Right lobe of liver (tissue), 6 donors: Measurements from ENCODE around the gene GLS2. TPM values are rescaled to one million over a fixed set of nuclear protein-coding genes. Genes with fewer than 3 reads are reported as not detected.

ENCODE experiments used
- ATAC-seq, 4 donors: fragments of 200-7000 bp; cut with Tn5 transposase; one replicate each; pipeline ENCODE4 v1.9.1; 2020; ENCODE audit warnings: mild to moderate bottlenecking in 4 of 4, moderate library complexity in 4 of 4
- DNase-seq, 3 donors: peaks; one replicate each; pipeline ENCODE4 v3.0.0-alpha.2; 2020
- H3K27ac ChIP-seq, 3 donors: fragments of 200-600 bp; one replicate each; pipeline ENCODE4 v1.8.0; 2022
- H3K27me3 ChIP-seq, 2 donors: fragments of 200-600 bp; one replicate each; pipeline ENCODE4 v1.8.0; 2022
- H3K36me3 ChIP-seq, 4 donors: fragments of 200-600 bp; sonication (generic) in 1 of 4; one replicate each; pipeline versions ENCODE4 v1.5.1 to v1.8.0; 2017 to 2022; ENCODE audit warnings: control low read depth in 1 of 4
- H3K4me1 ChIP-seq, 4 donors: fragments of 200-600 bp; sonication (generic) in 1 of 4; one replicate each; pipeline versions ENCODE4 v1.5.1 to v1.8.0; 2017 to 2022; ENCODE audit warnings: control low read depth in 1 of 4
- H3K4me3 ChIP-seq, 3 donors: fragments of 200-600 bp; one replicate each; pipeline ENCODE4 v1.8.0; 2022
- H3K9me3 ChIP-seq, 4 donors: fragments of 200-600 bp; sonication (generic) in 1 of 4; one replicate each; pipeline versions ENCODE4 v1.5.1 to v1.8.0; 2017 to 2022; ENCODE audit warnings: control low read depth in 1 of 4
- POLR2A ChIP-seq: fragments of 450-650 bp; IDR thresholded peaks from one replicate; pipeline ENCODE4 v1.6.1; 2017; ENCODE audit warnings: antibody characterized with exemption, mild to moderate bottlenecking
- WGBS: methylation state at CpG from one replicate; pipeline ENCODE4 v1.1.6; 2018; ENCODE audit warnings: low coverage, low lambda C conversion rate; ENCODE audit not compliant: insufficient coverage; ENCODE audit errors: missing lambda C conversion rate; 5-methylcytosine and 5-hydroxymethylcytosine counted together
- intact Hi-C, 2 donors: fragments of 100-400 bp; cut with DNase I; formaldehyde crosslinking; loops; one replicate each; pipeline versions ENCODE4 v1.11.2 to v1.14.1; 2022
- long read RNA-seq: library from polyadenylated mRNA; unstranded; transcript quantifications from one replicate; pipeline ENCODE4 v2.0.0, GENCODE V29; 2019
- total RNA-seq, 6 experiments: library from RNA; depleted of rRNA in 2 of 6; stranded (reverse); fragments of >200 nt in 2 of 6; fragmentation: NEBNext Ultra II Directional in 3 of 6; extraction: Animal tissue kit (Norgen Biotek cat#: 25700) in 3 of 6; gene quantifications; one replicate each; pipeline versions ENCODE4 v1.1.0 to v1.2.4, GENCODE V29; 2016 to 2023
- TF ChIP-seq, protein P1 (sequence below), 4 donors: fragments of 200-600 bp in 3 of 4; fragments of 450-650 bp in 1 of 4; IDR thresholded peaks; one replicate each; pipeline versions ENCODE4 v1.5.1 to v1.8.0; 2016 to 2022; ENCODE audit warnings: antibody characterized with exemption in 4 of 4, mild to moderate bottlenecking in 2 of 4
- donor health status: DM: no; HTN: yes; CAD: no.
- donor health status: DM: no; HTN: no; CAD: no.
- donor health status: DM: no; HTN: no; CAD: no.
- donor health status: DM: no; HTN: yes; CAD: no.
- donor health status: DM: no; HTN: yes; CAD: no.

The GLS2 gene
- 100 to 1,000 TPM in 2 of 6 experiments, 10 to 100 TPM in 4; 37.2 to 267 (median 72.7) TPM for total RNA-seq
- long read RNA-seq, transcript GLS2-201 (18 exons, 2,623 nt), result major isoform, 18 of 54 reads
- long read RNA-seq, partial matches to known transcripts, result 10 of 54 reads
- long read RNA-seq, other reads (novel, unspliced or antisense), result 25 of 54 reads

DNA sequence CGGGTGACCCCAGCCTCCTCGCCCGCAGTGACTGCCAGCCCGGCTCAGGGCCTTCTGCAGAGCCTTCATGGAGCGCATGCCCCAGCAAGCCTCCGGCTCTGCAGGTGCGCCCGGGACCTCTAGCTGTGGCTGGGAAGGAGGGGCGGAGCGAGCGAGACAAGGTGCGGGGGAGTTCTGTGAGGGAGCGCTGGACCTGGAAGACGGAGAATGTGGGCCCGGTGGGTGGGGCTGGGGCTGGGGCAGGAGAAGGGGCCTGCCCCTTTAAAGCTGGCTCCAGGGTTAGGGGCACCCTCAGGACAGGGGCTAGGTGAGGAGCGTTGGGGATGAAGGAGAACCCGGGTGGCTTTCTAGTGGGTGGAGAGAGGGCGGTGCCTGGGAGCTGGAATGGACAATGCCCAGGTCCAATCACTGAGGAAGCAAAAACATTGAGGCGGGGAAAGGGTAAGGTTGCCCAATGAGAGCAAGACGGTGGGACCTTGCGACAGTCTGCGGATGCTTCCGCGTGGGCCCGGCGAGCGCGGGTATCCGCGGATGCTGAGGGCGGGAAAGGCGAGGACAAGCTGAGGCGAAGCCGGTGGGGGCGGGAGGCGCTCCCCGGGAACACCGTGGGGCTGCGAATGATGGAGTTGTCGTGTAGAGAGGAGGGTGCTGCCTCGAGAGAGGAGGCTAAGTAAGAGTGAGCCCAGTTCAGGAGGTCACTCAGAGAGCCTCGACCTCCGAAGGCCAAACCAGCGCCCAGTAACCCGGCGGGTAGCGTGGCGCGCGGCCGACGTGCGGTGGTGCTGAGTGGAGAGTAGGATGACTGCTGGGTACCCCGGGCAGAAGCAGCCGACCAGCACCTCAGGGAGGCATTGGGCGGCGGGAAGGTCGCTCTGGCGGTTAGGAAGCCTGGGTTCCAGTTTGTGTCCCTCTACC lies at the start of gene GLS2:
Gene GLS2 (minus strand): TSS at position 121 of the 915 bp plus-strand sequence. CDS start 43 bp downstream, at position 78.
- H3K4me3 ChIP-seq, result peak within 1 kb of the TSS; percentile 63 to 85 (median 76)
- peaks cover 0 to 14% (median 2%) of the 10 kb centered on the region in 4 donors for H3K4me1 ChIP-seq
- intact Hi-C loops, result no loop called here
- TF ChIP-seq POLR2A, result peak; percentile 66
- TF ChIP-seq, protein P1, sequence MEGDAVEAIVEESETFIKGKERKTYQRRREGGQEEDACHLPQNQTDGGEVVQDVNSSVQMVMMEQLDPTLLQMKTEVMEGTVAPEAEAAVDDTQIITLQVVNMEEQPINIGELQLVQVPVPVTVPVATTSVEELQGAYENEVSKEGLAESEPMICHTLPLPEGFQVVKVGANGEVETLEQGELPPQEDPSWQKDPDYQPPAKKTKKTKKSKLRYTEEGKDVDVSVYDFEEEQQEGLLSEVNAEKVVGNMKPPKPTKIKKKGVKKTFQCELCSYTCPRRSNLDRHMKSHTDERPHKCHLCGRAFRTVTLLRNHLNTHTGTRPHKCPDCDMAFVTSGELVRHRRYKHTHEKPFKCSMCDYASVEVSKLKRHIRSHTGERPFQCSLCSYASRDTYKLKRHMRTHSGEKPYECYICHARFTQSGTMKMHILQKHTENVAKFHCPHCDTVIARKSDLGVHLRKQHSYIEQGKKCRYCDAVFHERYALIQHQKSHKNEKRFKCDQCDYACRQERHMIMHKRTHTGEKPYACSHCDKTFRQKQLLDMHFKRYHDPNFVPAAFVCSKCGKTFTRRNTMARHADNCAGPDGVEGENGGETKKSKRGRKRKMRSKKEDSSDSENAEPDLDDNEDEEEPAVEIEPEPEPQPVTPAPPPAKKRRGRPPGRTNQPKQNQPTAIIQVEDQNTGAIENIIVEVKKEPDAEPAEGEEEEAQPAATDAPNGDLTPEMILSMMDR (IDR thresholded peaks at IDR 0.05), result no peak
- H3K9me3 ChIP-seq, result no peaks in the 10 kb centered on the region
- 10% methylated on average over 20 of the region's 59 CpGs for WGBS
- DNase-seq (peak; percentile 75 to 94 (median 87)), ATAC-seq (peak; percentile 88 to 95 (median 90))
- no peaks in the 10 kb centered on the region for H3K27me3 ChIP-seq
- peak within 1 kb of the TSS; percentile 14 to 92 (median 75) for H3K27ac ChIP-seq
- H3K36me3 ChIP-seq, result no peaks in the 10 kb centered on the region

DNA sequence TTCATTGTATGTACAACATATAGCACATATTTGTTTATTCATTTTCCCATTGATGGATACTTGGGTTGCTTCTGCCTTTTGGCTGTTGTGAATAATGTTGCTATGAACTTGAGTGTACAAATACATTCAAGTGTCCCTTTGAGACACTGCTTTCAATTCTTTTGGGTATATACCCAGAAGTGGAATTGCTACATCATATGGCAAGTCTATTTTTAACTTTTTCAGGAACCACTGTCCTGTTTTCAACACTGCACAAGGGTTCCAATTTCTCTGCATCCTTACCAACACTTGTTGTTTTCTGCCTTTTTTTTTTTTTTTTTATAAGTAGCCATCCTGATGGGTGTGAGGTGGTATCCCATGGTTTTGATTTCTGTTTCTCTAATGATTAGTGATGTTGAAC lies 49.6 kb upstream of the GLS2 start:
- no peak overlapping the region for H3K27ac ChIP-seq
- ATAC-seq, result no peak
- H3K4me1 ChIP-seq, result no peaks in the 10 kb centered on the region

DNA sequence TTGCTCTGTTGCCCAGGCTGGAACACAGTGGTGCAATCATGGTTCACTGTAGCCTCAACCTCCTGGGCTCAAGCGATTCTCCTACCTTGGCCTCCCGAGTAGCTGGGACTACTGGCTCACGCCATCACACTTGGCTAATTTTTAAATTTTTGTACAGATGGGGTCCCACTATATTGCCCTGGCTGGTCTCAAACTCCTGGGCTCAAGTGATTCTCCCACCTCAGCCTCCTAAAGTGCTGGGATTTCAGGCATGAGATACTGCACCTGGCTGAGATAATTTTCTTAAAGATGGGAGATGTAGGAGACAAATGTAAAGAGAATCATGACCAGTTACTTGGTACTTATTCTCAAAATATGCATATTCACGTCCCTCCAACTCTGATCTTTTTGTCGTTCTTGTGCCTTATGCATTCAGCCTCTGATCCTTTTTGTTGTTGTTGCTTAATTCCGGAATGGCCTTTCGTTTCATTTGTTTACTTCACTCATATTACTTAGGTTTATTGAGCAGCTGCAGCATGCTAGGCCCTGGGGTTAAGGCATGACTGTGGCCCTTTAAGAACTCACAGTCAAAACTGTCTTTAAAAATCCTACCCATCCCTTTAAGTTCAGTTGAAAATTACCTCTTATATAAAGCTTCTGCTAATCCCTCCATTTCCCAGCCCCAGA lies 42.6 kb upstream of the GLS2 start:
- no peak overlapping the region for H3K4me3 ChIP-seq
- H3K27me3 ChIP-seq, result no peaks in the 10 kb centered on the region
- ATAC-seq, result no peak
- H3K9me3 ChIP-seq, result no peaks in the 10 kb centered on the region
- H3K4me1 ChIP-seq, result no peaks in the 10 kb centered on the region
- H3K27ac ChIP-seq, result no peak overlapping the region
- DNase-seq, result no peak
- intact Hi-C loops, result no loop called here
- no peaks in the 10 kb centered on the region for H3K36me3 ChIP-seq
- TF ChIP-seq, protein P1 (IDR thresholded peaks at IDR 0.05), result no peak
- no peak for TF ChIP-seq POLR2A
- 57% methylated on average over 4 of the region's 7 CpGs for WGBS

More for the DNA sequence above, 49.6 kb upstream of the GLS2 start:
- H3K9me3 ChIP-seq, result no peaks in the 10 kb centered on the region
- H3K27me3 ChIP-seq, result no peaks in the 10 kb centered on the region
- no peak overlapping the region for H3K4me3 ChIP-seq
- DNase-seq, result no peak
- no peak for TF ChIP-seq POLR2A
- TF ChIP-seq, protein P1 (IDR thresholded peaks at IDR 0.05), result no peak
- no peaks in the 10 kb centered on the region for H3K36me3 ChIP-seq
- intact Hi-C loops, result no loop called here

DNA sequence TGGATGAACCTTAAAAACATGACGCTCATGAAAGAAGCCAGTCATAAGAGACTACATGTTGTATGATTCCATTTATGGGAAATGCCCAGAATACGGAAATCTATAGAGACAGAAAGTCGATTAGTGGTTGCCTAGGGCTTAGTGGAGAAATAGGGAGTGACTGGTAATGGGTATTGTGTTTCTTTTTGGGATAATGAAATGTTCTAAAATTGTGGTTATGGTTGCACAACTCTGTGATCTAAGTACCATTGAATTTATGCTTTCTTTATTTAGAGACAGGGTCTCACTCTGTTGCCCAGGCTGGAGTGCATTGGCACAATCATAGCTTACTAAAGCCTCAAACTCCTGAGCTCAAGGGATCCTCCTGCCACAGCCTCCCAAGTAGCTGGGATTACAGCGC lies 41.7 kb upstream of the GLS2 start:
- H3K9me3 ChIP-seq, result no peaks in the 10 kb centered on the region
- H3K27me3 ChIP-seq, result no peaks in the 10 kb centered on the region
- 82% methylated on average over 4 of the region's 4 CpGs for WGBS
- H3K4me3 ChIP-seq, result no peak overlapping the region
- H3K27ac ChIP-seq, result no peak overlapping the region
- TF ChIP-seq, protein P1 (IDR thresholded peaks at IDR 0.05), result no peak
- no peak for TF ChIP-seq POLR2A
- no peaks in the 10 kb centered on the region for H3K4me1 ChIP-seq
- no peaks in the 10 kb centered on the region for H3K36me3 ChIP-seq
- intact Hi-C loops, result no loop called here
- ATAC-seq (no peak), DNase-seq (no peak)
